HepG2 (cell line): ENCODE results near the gene POU6F1. TPM values are rescaled to one million over a fixed set of nuclear protein-coding genes. Genes with fewer than 3 reads are reported as not detected.
A peak's percentile ranks its signal among the peaks of the same experiment; 100 is the strongest.

Experiments used
- ATAC-seq: fragments of 200-7000 bp; cut with Tn5 transposase; 3 replicates; pipeline ENCODE4 v1.9.1; 2020; ENCODE audit warnings: mild to moderate bottlenecking, moderate library complexity
- BruUV-seq: library from RNA; stranded (reverse); fragments of 400-500 nt; replicated peaks from 2 replicates; lab custom pipeline; 2021; lab: Mats Ljungman, UMichigan
- CTCF ChIA-PET: fragments of 300-600 bp; formaldehyde crosslinking; extraction: SDS; loops from one replicate; lab custom pipeline; 2021; ENCODE audit warnings: low total read pairs, inconsistent platforms, low intra/inter-chr PET ratio; lab: Yijun Ruan, JAX
- POLR2A ChIA-PET: fragments of 350-600 bp; sonication (Branson Sonifier 250); formaldehyde crosslinking; loops from one replicate; lab custom pipeline; 2020; ENCODE audit warnings: antibody characterized with exemption, inconsistent platforms; lab: Yijun Ruan, JAX
- DNase-seq: peaks from one replicate; pipeline ENCODE4 v3.0.0-alpha.2; 2015; ENCODE audit warnings: low spot score
- FAIRE-seq: peaks from 3 replicates; lab custom pipeline; 2011; peaks lifted over from hg19 to GRCh38; lab: Jason Lieb, UNC
- H2AFZ ChIP-seq: one replicate; pipeline ENCODE4 v1.6.1; 2011; ENCODE audit warnings: low read length, inconsistent platforms
- H3K27ac ChIP-seq: fragments of 300-600 bp; 3 replicates; pipeline ENCODE4 v1.8.0; 2011; ENCODE audit warnings: mixed run types, mild to moderate bottlenecking, mixed read lengths, low read length, inconsistent platforms; ENCODE audit not compliant: insufficient read depth; ENCODE audit errors: extremely low read length
- H3K27me3 ChIP-seq, 2 experiments: fragments of 200-600 bp in 1 of 2; 2 replicates in 1 of 2; 3 replicates in 1 of 2; pipeline versions ENCODE4 v1.6.0 to v1.8.0; 2011; ENCODE audit warnings: low read length in 2 of 2, mild to moderate bottlenecking in 2 of 2, moderate library complexity in 2 of 2, inconsistent platforms in 1 of 2; ENCODE audit not compliant: insufficient read depth in 2 of 2, control insufficient read depth in 1 of 2
- H3K36me3 ChIP-seq, 2 experiments: fragments of 200-600 bp in 1 of 2; replicated peaks in 1 of 2; 2 replicates in 1 of 2; 3 replicates in 1 of 2; pipeline versions ENCODE4 v1.5.1 to v1.8.0; 2011; ENCODE audit warnings: low read length in 2 of 2, inconsistent platforms in 1 of 2; ENCODE audit not compliant: insufficient read depth in 2 of 2, control insufficient read depth in 1 of 2
- H3K4me1 ChIP-seq: 2 replicates; pipeline ENCODE4 v1.5.1; 2012; ENCODE audit warnings: low read length, inconsistent platforms; ENCODE audit not compliant: insufficient read depth
- H3K4me2 ChIP-seq: 2 replicates; pipeline ENCODE4 v1.6.0; 2011; ENCODE audit warnings: low read depth, low read length, inconsistent platforms
- H3K4me3 ChIP-seq, 3 experiments: fragments of 200-600 bp in 1 of 3; sonication (generic), shearing (Covaris generic) in 1 of 3; replicated peaks in 1 of 3; 2 replicates each; pipeline ENCODE4 v1.5.1; 2011 to 2016; ENCODE audit warnings: low read length in 3 of 3, inconsistent platforms in 2 of 3, low read depth in 2 of 3, mild to moderate bottlenecking in 2 of 3, control low read depth in 1 of 3, mixed read lengths in 1 of 3; ENCODE audit not compliant: insufficient read depth in 1 of 3
- H3K79me2 ChIP-seq: one replicate; pipeline ENCODE4 v1.6.1; 2011; ENCODE audit warnings: low read length, inconsistent platforms; ENCODE audit not compliant: insufficient read depth
- H3K9ac ChIP-seq: 2 replicates; pipeline ENCODE4 v1.6.0; 2011; ENCODE audit warnings: mild to moderate bottlenecking, low read depth, low read length, inconsistent platforms; ENCODE audit not compliant: insufficient read depth
- H3K9me3 ChIP-seq: 2 replicates; pipeline ENCODE4 v1.5.1; 2012; ENCODE audit warnings: mild to moderate bottlenecking, low read length
- H4K20me1 ChIP-seq: 2 replicates; pipeline ENCODE4 v1.6.0; 2011; ENCODE audit warnings: inconsistent platforms, mild to moderate bottlenecking, low read length, moderate library complexity; ENCODE audit not compliant: insufficient read depth
- ELF1 ChIP-seq: sonication (generic); formaldehyde crosslinking; IDR thresholded peaks from 2 replicates; pipeline ENCODE4 v1.4.0; 2020; ENCODE audit warnings: missing genetic modification reagents
- GMEB1 ChIP-seq: sonication (generic); formaldehyde crosslinking; IDR thresholded peaks from 2 replicates; pipeline ENCODE4 v1.5.1; 2020; ENCODE audit warnings: missing genetic modification reagents, mild to moderate bottlenecking, borderline replicate concordance
- SRSF1 ChIP-seq: fragments of 200-400 bp; formaldehyde crosslinking; optimal IDR thresholded peaks from 2 replicates; pipeline ENCODE3; 2017; ENCODE audit warnings: mild to moderate bottlenecking, low read depth, low read length, moderate library complexity
- ZNF121 ChIP-seq: sonication (generic); formaldehyde crosslinking; IDR thresholded peaks from 2 replicates; pipeline ENCODE4 v1.5.0; 2020; ENCODE audit warnings: mild to moderate bottlenecking, missing genetic modification reagents
- WGBS: methylation state at CpG from one replicate; pipeline ENCODE4 v1.1.6; 2017; ENCODE audit warnings: low lambda C conversion rate; 5-methylcytosine and 5-hydroxymethylcytosine counted together
- in situ Hi-C: cut with HindIII; loops from 2 replicates; pipeline ENCODE4 v1.10.0; 2017; ENCODE audit warnings: low pct_unique_long_range_greater_than_20kb; ENCODE audit not compliant: extremely low pct_ligation_motif_present
- intact Hi-C: fragments of 100-400 bp; cut with micrococcal nuclease; formaldehyde crosslinking; loops from one replicate; pipeline ENCODE4 v1.10.0; 2022; ENCODE audit not compliant: unreplicated experiment
- polyA plus RNA-seq, 8 experiments: library from polyadenylated mRNA; depleted of rRNA in 3 of 8; stranded (reverse) in 7 of 8; unstranded in 1 of 8; fragments of >200 nt; fragmentation: Illumina TruSeq in 4 of 8; extraction: Trizol in 4 of 8; gene quantifications; 2 replicates each; pipeline versions ENCODE4 v1.2.1 to v1.2.3, GENCODE V29; 2011 to 2016; ENCODE audit warnings: low read depth in 4 of 8, missing spikeins in 1 of 8, mixed read lengths in 1 of 8; ENCODE audit not compliant: insufficient read depth in 1 of 8
- total RNA-seq, 5 experiments: library from RNA; depleted of rRNA; stranded (reverse); fragments of >200 nt; fragmentation: Illumina TruSeq; extraction: Trizol; gene quantifications; 2 replicates each; pipeline ENCODE4 v1.2.3, GENCODE V29; 2016; ENCODE audit warnings: low read depth in 1 of 5
- TF ChIP-seq, protein P1 (sequence below): sonication (generic); formaldehyde crosslinking; conservative IDR thresholded peaks from 2 replicates; pipeline ENCODE4 v1.4.0; 2020; ENCODE audit warnings: missing genetic modification reagents

Gene POU6F1
- total and polyA plus RNA-seq, 2 of the 13 experiments (the other 11 are each of a cell fraction or from before 2014, with no cell fraction given): 0.48 to 0.51 TPM

- Histone ChIP-seq H3K4me2 (peak overlapping the region; percentile 48; the same call in 1 of the 2 replicates), H3K36me3 (no peaks in the 10 kb centered on the region), H3K9ac (no peak overlapping the region), H3K4me1 (peaks cover 56% of the 10 kb centered on the region), H3K9me3 (no peaks in the 10 kb centered on the region), H3K4me3 (no peak overlapping the region), H3K79me2 (no peaks in the 10 kb centered on the region), H3K27ac (no peak overlapping the region), H2AFZ (no peak overlapping the region), H3K27me3 (peaks cover 0 to 10% of the 10 kb centered on the region in 2 experiments; a peak in 2 of 5 replicates), H4K20me1 (no peaks in the 10 kb centered on the region)
- intact Hi-C loops: no loop called here
- CTCF ChIA-PET: no interaction called here
- POLR2A ChIA-PET: interaction anchor here (0.7 kb wide), 1 partner anchor 12 kb away, joined by 4 read pairs; no protein-coding TSS in a partner anchor
- WGBS: 14% methylated on average over 5 of the region's 6 CpGs
- TF ChIP-seq, protein P1, sequence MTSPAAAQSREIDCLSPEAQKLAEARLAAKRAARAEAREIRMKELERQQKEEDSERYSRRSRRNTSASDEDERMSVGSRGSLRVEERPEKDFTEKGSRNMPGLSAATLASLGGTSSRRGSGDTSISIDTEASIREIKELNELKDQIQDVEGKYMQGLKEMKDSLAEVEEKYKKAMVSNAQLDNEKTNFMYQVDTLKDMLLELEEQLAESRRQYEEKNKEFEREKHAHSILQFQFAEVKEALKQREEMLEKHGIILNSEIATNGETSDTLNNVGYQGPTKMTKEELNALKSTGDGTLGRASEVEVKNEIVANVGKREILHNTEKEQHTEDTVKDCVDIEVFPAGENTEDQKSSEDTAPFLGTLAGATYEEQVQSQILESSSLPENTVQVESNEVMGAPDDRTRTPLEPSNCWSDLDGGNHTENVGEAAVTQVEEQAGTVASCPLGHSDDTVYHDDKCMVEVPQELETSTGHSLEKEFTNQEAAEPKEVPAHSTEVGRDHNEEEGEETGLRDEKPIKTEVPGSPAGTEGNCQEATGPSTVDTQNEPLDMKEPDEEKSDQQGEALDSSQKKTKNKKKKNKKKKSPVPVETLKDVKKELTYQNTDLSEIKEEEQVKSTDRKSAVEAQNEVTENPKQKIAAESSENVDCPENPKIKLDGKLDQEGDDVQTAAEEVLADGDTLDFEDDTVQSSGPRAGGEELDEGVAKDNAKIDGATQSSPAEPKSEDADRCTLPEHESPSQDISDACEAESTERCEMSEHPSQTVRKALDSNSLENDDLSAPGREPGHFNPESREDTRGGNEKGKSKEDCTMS (CRISPR knock-in tag): no peak
- no peak for TF ChIP-seq ELF1 (CRISPR knock-in tag)
- no peak for TF ChIP-seq GMEB1 (CRISPR knock-in tag)
- no peak for TF ChIP-seq SRSF1
- TF ChIP-seq ZNF121 (CRISPR knock-in tag): peak; percentile 79; the same call in 1 of the 2 replicates
- DNase-seq: no peak
- in situ Hi-C loops: no loop called here
- ATAC-seq: peak; percentile 27; the same call in 1 of the 3 replicates
- no peak for FAIRE-seq
- BruUV-seq: no TSS peak
Observed at GRCh38 chr12:51185171-51185717, 32.6 kb downstream of the POU6F1 start.
